MCF 10A (cell line): ENCODE measurements around the gene DNM2. TPM values are rescaled to one million over a fixed set of nuclear protein-coding genes. Genes with fewer than 3 reads are reported as not detected.

Experiments
- BruUV-seq: library from RNA; stranded (reverse); fragments of 400-500 nt; replicated peaks from 2 replicates; lab custom pipeline; 2021; lab: Mats Ljungman, UMichigan
- CTCF ChIA-PET: fragments of 300-600 bp; sonication (Branson Sonifier 250); formaldehyde crosslinking; extraction: SDS; loops from one replicate; lab custom pipeline; 2021; ENCODE audit warnings: antibody characterized with exemption, inconsistent platforms; lab: Yijun Ruan, JAX
- POLR2A ChIA-PET: fragments of 300-600, 350-650 bp; sonication (Branson Sonifier 250); formaldehyde crosslinking; extraction: SDS; loops from one replicate; lab custom pipeline; 2020; ENCODE audit warnings: antibody characterized with exemption, inconsistent platforms; lab: Yijun Ruan, JAX
- DNase-seq: peaks from one replicate; pipeline ENCODE4 v3.0.0-alpha.2; 2018; ENCODE audit not compliant: unreplicated experiment
- H3K27ac Mint-ChIP-seq: one replicate; pipeline ENCODE4 v1.8.0; 2022; ENCODE audit warnings: mild to moderate bottlenecking, low read depth, mixed read lengths; ENCODE audit not compliant: unreplicated experiment
- H3K27me3 Mint-ChIP-seq: one replicate; pipeline ENCODE4 v1.8.0; 2022; ENCODE audit warnings: mixed read lengths; ENCODE audit not compliant: insufficient read depth, unreplicated experiment
- H3K36me3 Mint-ChIP-seq: one replicate; pipeline ENCODE4 v1.8.0; 2022; ENCODE audit warnings: mild to moderate bottlenecking, moderate library complexity, mixed read lengths; ENCODE audit not compliant: insufficient read depth, unreplicated experiment
- H3K4me1 Mint-ChIP-seq: one replicate; pipeline ENCODE4 v1.8.0; 2022; ENCODE audit warnings: mixed read lengths; ENCODE audit not compliant: insufficient read depth, unreplicated experiment
- H3K4me3 Mint-ChIP-seq: one replicate; pipeline ENCODE4 v1.8.0; 2022; ENCODE audit warnings: mild to moderate bottlenecking, moderate library complexity, mixed read lengths; ENCODE audit not compliant: unreplicated experiment
- H3K9me3 Mint-ChIP-seq: one replicate; pipeline ENCODE4 v1.8.0; 2022; ENCODE audit warnings: mixed read lengths; ENCODE audit not compliant: unreplicated experiment
- intact Hi-C: fragments of 100-400 bp; cut with micrococcal nuclease; formaldehyde crosslinking; loops from 2 replicates; pipeline ENCODE4 v1.14.1; 2022
- total RNA-seq: library from RNA; stranded (reverse); gene quantifications from 2 replicates; pipeline ENCODE4 v1.2.3, GENCODE V29; 2022
- TF ChIP-seq, protein P1 (sequence below): fragments of 200-600 bp; IDR thresholded peaks from one replicate; pipeline ENCODE4 v1.8.0; 2022; ENCODE audit warnings: antibody characterized with exemption, mild to moderate bottlenecking; ENCODE audit not compliant: unreplicated experiment

DNM2 gene
- total RNA-seq, 1 experiment from 2014 or later: 114 TPM

DNA sequence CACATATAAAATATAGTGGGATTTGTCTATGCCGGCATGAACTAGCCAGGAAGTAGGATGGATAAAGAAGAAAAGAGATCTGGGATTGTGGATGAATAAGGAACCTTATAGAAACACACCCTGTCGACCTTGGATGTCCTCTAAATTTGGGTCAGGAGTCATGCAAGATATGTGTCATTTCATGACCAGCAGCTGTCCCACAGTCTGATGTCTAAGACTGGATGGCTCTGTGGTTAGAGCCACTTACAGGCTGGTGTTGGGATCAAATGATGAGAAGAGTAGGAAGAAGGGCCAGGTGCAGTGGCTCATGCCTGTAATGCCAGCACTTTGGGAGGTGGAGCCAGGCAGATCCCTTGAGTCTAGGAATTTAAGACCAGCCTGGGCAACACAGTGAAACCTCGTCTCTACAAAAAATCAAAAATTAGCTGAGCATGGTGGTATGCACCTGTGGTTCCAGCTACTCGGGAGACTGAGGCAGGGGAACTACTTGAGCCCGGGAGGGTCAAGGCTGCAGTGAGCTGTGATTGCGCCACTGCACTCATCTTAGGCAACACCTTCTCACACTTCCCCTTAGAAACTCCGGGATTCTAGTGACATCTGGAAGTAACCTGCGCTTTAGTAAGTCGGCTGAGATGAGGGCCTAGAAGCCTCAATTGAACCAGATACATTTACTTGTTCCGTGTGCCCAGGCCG lies 87.3 kb downstream of the DNM2 start:
- H3K27ac Mint-ChIP-seq: peak overlapping the region; percentile 16
- peaks cover 15% of the 10 kb centered on the region for H3K4me1 Mint-ChIP-seq
- TF ChIP-seq, protein P1, sequence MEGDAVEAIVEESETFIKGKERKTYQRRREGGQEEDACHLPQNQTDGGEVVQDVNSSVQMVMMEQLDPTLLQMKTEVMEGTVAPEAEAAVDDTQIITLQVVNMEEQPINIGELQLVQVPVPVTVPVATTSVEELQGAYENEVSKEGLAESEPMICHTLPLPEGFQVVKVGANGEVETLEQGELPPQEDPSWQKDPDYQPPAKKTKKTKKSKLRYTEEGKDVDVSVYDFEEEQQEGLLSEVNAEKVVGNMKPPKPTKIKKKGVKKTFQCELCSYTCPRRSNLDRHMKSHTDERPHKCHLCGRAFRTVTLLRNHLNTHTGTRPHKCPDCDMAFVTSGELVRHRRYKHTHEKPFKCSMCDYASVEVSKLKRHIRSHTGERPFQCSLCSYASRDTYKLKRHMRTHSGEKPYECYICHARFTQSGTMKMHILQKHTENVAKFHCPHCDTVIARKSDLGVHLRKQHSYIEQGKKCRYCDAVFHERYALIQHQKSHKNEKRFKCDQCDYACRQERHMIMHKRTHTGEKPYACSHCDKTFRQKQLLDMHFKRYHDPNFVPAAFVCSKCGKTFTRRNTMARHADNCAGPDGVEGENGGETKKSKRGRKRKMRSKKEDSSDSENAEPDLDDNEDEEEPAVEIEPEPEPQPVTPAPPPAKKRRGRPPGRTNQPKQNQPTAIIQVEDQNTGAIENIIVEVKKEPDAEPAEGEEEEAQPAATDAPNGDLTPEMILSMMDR: no peak
- no peak overlapping the region for H3K4me3 Mint-ChIP-seq
- H3K9me3 Mint-ChIP-seq: peaks cover 10% of the 10 kb centered on the region
- intact Hi-C loops: no loop called here
- H3K27me3 Mint-ChIP-seq: no peaks in the 10 kb centered on the region
- DNase-seq: no peak
- ChIA-PET POLR2A (no interaction called here), CTCF (interaction anchor here (0.6 to 1.0 kb wide), 2 partner anchors 87 to 361 kb away, joined by 4 to 5 read pairs; partner anchors contain the start of gene DNM2)
- H3K36me3 Mint-ChIP-seq: peaks cover 50% of the 10 kb centered on the region
- no TSS peak for BruUV-seq

DNA sequence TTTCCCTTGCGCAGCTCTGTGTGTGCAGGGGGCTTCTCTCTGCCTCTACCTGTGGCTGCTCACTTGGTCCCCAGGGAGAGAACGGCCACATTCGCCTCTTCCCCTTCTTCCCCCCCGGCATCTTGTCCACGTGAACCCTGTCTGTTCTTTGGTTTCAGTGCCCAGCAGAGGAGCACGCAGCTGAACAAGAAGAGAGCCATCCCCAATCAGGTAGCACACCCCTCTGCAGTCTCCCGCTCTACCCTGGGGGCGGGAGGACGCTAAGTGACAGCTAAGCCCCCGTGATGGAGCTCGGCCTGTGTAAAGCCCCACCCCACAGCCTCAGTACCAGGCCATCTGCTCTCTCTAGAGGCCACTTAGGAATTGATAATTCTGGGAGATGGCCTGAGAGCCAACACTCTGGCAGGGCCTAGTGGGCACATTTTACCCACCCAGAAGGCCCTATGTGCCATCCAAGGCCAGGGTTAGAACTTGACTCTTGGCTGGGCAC lies 87.9 kb downstream of the DNM2 start:
- Mint-ChIP-seq H3K4me1 (peaks cover 15% of the 10 kb centered on the region), H3K27me3 (no peaks in the 10 kb centered on the region), H3K36me3 (peaks cover 54% of the 10 kb centered on the region), H3K4me3 (no peak overlapping the region), H3K27ac (no peak overlapping the region), H3K9me3 (peaks cover 10% of the 10 kb centered on the region)
- POLR2A ChIA-PET: interaction anchor here (0.7 to 1.1 kb wide), 2 partner anchors 8 to 12 kb away, joined by 4 read pairs; no protein-coding TSS in a partner anchor
- TF ChIP-seq, protein P1: no peak
- no peak for DNase-seq
- CTCF ChIA-PET: interaction anchor here (0.6 to 1.0 kb wide), 2 partner anchors 88 to 362 kb away, joined by 4 to 5 read pairs; partner anchors contain the start of gene DNM2
- intact Hi-C loops: no loop called here
- no TSS peak for BruUV-seq

DNA sequence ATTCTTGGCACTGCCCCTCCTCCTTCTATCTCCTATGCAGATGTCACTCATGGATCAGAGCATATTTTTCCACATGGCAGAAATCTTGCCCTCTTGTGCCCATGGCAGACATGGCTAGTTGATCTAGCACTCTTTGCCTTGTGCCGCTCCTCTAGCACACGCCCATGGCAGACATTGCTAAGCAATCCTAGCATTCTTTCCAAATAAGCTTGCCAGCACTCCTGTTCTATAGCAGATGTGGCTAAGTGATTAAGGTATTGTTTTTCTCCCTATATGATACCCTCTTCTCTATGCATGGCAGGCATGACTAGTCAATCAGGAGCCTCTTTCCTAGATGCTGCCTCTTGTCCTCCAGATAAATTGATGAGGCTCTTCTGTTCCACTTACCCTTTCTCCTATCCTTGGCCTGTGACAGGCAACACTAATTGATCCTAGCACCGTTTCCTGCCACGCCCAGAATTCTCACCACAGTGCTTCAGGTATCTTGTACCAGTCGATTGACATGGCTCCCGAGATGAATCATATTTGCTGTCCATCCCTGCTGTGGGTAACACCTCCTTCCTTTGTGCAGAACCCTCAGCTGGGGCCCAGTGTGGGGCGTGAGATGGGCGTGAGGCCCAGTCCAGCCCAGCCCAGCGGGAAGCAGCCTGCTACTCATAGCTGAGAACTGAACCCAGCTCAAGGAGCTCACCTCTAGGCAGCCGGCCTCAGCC lies 91.2 kb downstream of the DNM2 start:
- peaks cover 38% of the 10 kb centered on the region for H3K36me3 Mint-ChIP-seq
- no TSS peak for BruUV-seq
- TF ChIP-seq, protein P1: no peak
- peaks cover 15% of the 10 kb centered on the region for H3K4me1 Mint-ChIP-seq
- H3K4me3 Mint-ChIP-seq: peak overlapping the region; percentile 15
- H3K27ac Mint-ChIP-seq: peak overlapping the region; percentile 63
- no peaks in the 10 kb centered on the region for H3K27me3 Mint-ChIP-seq
- ChIA-PET CTCF (interaction anchor here (0.7 to 1.2 kb wide), 3 partner anchors 90 to 176 kb away, joined by 3 to 4 read pairs (median 3); partner anchors contain the start of gene DNM2), POLR2A (interaction anchor here (0.5 to 1.9 kb wide), 5 partner anchors 27 to 108 kb away, joined by 3 to 9 read pairs (median 6); partner anchors contain the start of genes QTRT1 and TMED1)
- H3K9me3 Mint-ChIP-seq: peaks cover 10% of the 10 kb centered on the region
- peak; percentile 93 for DNase-seq
- intact Hi-C loops: no loop called here
